Glomerular endothelial cell (primary cell): ENCODE results near the gene PLB1. TPM values are rescaled to one million over a fixed set of nuclear protein-coding genes. Genes with fewer than 3 reads are reported as not detected.

Source experiments
- DNase-seq: peaks from one replicate; pipeline ENCODE4 v3.0.0-alpha.2; 2011; ENCODE audit warnings: low read depth, low spot score; ENCODE audit errors: extremely low read depth
- total RNA-seq: library from RNA; depleted of rRNA; stranded (reverse); fragments of >200 nt; gene quantifications from 2 replicates; pipeline ENCODE4 v1.2.3, GENCODE V29; 2015

Gene PLB1
- total RNA-seq, 1 donor from 2014 or later, result 0.53 TPM

GRCh38 chr2:28607730-28608499 is 112.1 kb downstream of the PLB1 start:
- DNase-seq, result no peak

GRCh38 chr2:28608500-28609424 is 112.9 kb downstream of the PLB1 start:
- DNase-seq, result no peak

- DNase-seq, result no peak
These were observed 114.8 kb downstream of the PLB1 start for GRCh38 chr2:28610583-28611201.

- no peak for DNase-seq
These were observed 116.4 kb downstream of the PLB1 start for GRCh38 chr2:28612131-28612812.

GRCh38 chr2:28613186-28613585 is 117.3 kb downstream of the PLB1 start:
- DNase-seq, result no peak

- DNase-seq, result no peak
These were observed 118.0 kb downstream of the PLB1 start for GRCh38 chr2:28613633-28614501.

GRCh38 chr2:28615706-28616105 is 119.8 kb downstream of the PLB1 start:
- DNase-seq, result no peak

GRCh38 chr2:28616396-28616999 is 120.6 kb downstream of the PLB1 start:
- DNase-seq, result no peak

GRCh38 chr2:28617502-28618184 is 121.8 kb downstream of the PLB1 start:
- DNase-seq, result no peak

GRCh38 chr2:28618221-28619141 is 122.6 kb downstream of the PLB1 start:
- no peak for DNase-seq

- DNase-seq, result no peak
These were observed 123.6 kb downstream of the PLB1 start for GRCh38 chr2:28619213-28620196.

- DNase-seq, result no peak
These were observed 124.5 kb downstream of the PLB1 start for GRCh38 chr2:28620291-28620793.

GRCh38 chr2:28620801-28621171 is 124.9 kb downstream of the PLB1 start:
- DNase-seq, result no peak

GRCh38 chr2:28621172-28622100 is 125.6 kb downstream of the PLB1 start:
- DNase-seq, result peak; percentile 100

GRCh38 chr2:28622101-28622499 is 126.2 kb downstream of the PLB1 start:
- DNase-seq, result no peak
